ENCODE results near the gene SLC20A1.

DNA sequence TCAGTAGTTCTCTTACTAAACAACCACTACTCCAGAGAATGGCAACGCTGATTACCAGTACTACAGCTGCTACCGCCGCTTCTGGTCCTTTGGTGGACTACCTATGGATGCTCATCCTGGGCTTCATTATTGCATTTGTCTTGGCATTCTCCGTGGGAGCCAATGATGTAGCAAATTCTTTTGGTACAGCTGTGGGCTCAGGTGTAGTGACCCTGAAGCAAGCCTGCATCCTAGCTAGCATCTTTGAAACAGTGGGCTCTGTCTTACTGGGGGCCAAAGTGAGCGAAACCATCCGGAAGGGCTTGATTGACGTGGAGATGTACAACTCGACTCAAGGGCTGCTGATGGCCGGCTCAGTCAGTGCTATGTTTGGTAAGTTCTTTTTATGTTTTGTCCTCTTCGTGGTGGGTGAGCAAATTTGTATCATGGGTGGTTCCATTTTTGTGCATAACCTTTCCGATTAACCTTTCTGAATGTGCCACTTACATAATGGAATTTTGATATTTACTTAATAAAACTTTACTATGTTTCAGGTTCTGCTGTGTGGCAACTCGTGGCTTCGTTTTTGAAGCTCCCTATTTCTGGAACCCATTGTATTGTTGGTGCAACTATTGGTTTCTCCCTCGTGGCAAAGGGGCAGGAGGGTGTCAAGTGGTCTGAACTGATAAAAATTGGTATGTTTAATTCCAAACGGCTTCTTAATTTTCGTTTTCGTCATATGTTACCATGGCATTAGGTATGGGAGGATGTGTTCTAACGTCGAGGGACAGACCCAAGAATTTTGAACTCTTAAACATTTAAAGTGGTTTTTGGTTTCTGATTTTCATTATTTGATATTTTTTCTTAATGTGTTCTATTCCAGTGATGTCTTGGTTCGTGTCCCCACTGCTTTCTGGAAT, 1.3 kb downstream of the SLC20A1 start:
- TF ChIP-seq, protein P1, sequence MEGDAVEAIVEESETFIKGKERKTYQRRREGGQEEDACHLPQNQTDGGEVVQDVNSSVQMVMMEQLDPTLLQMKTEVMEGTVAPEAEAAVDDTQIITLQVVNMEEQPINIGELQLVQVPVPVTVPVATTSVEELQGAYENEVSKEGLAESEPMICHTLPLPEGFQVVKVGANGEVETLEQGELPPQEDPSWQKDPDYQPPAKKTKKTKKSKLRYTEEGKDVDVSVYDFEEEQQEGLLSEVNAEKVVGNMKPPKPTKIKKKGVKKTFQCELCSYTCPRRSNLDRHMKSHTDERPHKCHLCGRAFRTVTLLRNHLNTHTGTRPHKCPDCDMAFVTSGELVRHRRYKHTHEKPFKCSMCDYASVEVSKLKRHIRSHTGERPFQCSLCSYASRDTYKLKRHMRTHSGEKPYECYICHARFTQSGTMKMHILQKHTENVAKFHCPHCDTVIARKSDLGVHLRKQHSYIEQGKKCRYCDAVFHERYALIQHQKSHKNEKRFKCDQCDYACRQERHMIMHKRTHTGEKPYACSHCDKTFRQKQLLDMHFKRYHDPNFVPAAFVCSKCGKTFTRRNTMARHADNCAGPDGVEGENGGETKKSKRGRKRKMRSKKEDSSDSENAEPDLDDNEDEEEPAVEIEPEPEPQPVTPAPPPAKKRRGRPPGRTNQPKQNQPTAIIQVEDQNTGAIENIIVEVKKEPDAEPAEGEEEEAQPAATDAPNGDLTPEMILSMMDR (IDR thresholded peaks at IDR 0.05): no peak
- TF ChIP-seq POLR2AphosphoS5 (IDR thresholded peaks at IDR 0.05; ENCODE audit: insufficient read depth in 1 of 2, low read depth in 1 of 2): no peak

Measured in vagina (tissue), 2 donors.